Activated T-helper 17 cell treated with anti-CD3 and anti-CD28 coated beads, Interleukin-2, amount 50 U/mL, for 72 hours (primary cell): ENCODE measurements around the gene ZNF800. TPM values are rescaled to one million over a fixed set of nuclear protein-coding genes. Genes with fewer than 3 reads are reported as not detected.

Source experiments
- ATAC-seq: fragments of 150-1000 bp; cut with Tn5 transposase; replicated peaks from 2 replicates; pipeline ENCODE4 v1.10.0; 2021; ENCODE audit warnings: mild to moderate bottlenecking, moderate library complexity
- H3K27ac Mint-ChIP-seq: one replicate; pipeline ENCODE4 v1.8.0; 2022; ENCODE audit warnings: mixed read lengths
- H3K27me3 Mint-ChIP-seq: one replicate; pipeline ENCODE4 v1.8.0; 2022; ENCODE audit warnings: mixed read lengths
- H3K36me3 Mint-ChIP-seq: one replicate; pipeline ENCODE4 v1.8.0; 2022; ENCODE audit warnings: low read depth, mild to moderate bottlenecking, mixed read lengths
- H3K4me1 Mint-ChIP-seq: one replicate; pipeline ENCODE4 v1.8.0; 2022; ENCODE audit warnings: mixed read lengths
- H3K4me3 Mint-ChIP-seq: one replicate; pipeline ENCODE4 v1.8.0; 2022; ENCODE audit warnings: mild to moderate bottlenecking, mixed read lengths
- H3K9me3 Mint-ChIP-seq: one replicate; pipeline ENCODE4 v1.8.0; 2022; ENCODE audit warnings: mixed read lengths
- total RNA-seq, 2 donors: library from RNA; stranded (reverse); gene quantifications; one replicate each; pipeline ENCODE4 v1.2.3, GENCODE V29; 2022

ZNF800 gene
- total RNA-seq, 2 donors from 2014 or later, result 34.8 to 37.1 TPM

- peaks cover 52% of the 10 kb centered on the region for H3K4me1 Mint-ChIP-seq
- no peaks in the 10 kb centered on the region for H3K9me3 Mint-ChIP-seq
- ATAC-seq, result no peak
- peak overlapping the region; percentile 43 for H3K4me3 Mint-ChIP-seq
- peak overlapping the region; percentile 74 for H3K27ac Mint-ChIP-seq
- no peaks in the 10 kb centered on the region for H3K27me3 Mint-ChIP-seq
- H3K36me3 Mint-ChIP-seq, result peaks cover 89% of the 10 kb centered on the region
These were observed 12.9 kb downstream of the ZNF800 start for GRCh38 chr7:127379642-127380041.

GRCh38 chr7:127378537-127378936 lies 14.0 kb downstream of the ZNF800 start:
- Mint-ChIP-seq H3K4me3 (no peak overlapping the region), H3K27ac (peak overlapping the region; percentile 74), H3K27me3 (no peaks in the 10 kb centered on the region), H3K9me3 (no peaks in the 10 kb centered on the region), H3K36me3 (peaks cover 93% of the 10 kb centered on the region), H3K4me1 (peaks cover 55% of the 10 kb centered on the region)
- ATAC-seq, result no peak

GRCh38 chr7:127377425-127377824 lies 15.1 kb downstream of the ZNF800 start:
- peaks cover 93% of the 10 kb centered on the region for H3K36me3 Mint-ChIP-seq
- H3K4me1 Mint-ChIP-seq, result peaks cover 47% of the 10 kb centered on the region
- ATAC-seq, result no peak
- no peak overlapping the region for H3K27ac Mint-ChIP-seq
- H3K9me3 Mint-ChIP-seq, result no peaks in the 10 kb centered on the region
- no peak overlapping the region for H3K4me3 Mint-ChIP-seq
- H3K27me3 Mint-ChIP-seq, result no peaks in the 10 kb centered on the region

GRCh38 chr7:127375631-127376030 lies 16.9 kb downstream of the ZNF800 start:
- H3K27ac Mint-ChIP-seq, result no peak overlapping the region
- peaks cover 37% of the 10 kb centered on the region for H3K4me1 Mint-ChIP-seq
- peaks cover 94% of the 10 kb centered on the region for H3K36me3 Mint-ChIP-seq
- H3K4me3 Mint-ChIP-seq, result no peak overlapping the region
- no peaks in the 10 kb centered on the region for H3K27me3 Mint-ChIP-seq
- ATAC-seq, result peak; percentile 99
- H3K9me3 Mint-ChIP-seq, result no peaks in the 10 kb centered on the region

- no peaks in the 10 kb centered on the region for H3K9me3 Mint-ChIP-seq
- H3K4me3 Mint-ChIP-seq, result no peak overlapping the region
- H3K27me3 Mint-ChIP-seq, result no peaks in the 10 kb centered on the region
- ATAC-seq, result no peak
- H3K4me1 Mint-ChIP-seq, result peaks cover 22% of the 10 kb centered on the region
- peaks cover 22% of the 10 kb centered on the region for H3K36me3 Mint-ChIP-seq
- H3K27ac Mint-ChIP-seq, result no peak overlapping the region
These were observed 24.8 kb downstream of the ZNF800 start for GRCh38 chr7:127367679-127368078.

- H3K27ac Mint-ChIP-seq, result peak overlapping the region; percentile 1
These were observed 25.8 kb downstream of the ZNF800 start for GRCh38 chr7:127366680-127367079.

GRCh38 chr7:127365957-127366315 lies 26.6 kb downstream of the ZNF800 start:
- H3K27me3 Mint-ChIP-seq, result no peaks in the 10 kb centered on the region
- peaks cover 22% of the 10 kb centered on the region for H3K4me1 Mint-ChIP-seq
- ATAC-seq, result no peak
- no peak overlapping the region for H3K4me3 Mint-ChIP-seq
- no peaks in the 10 kb centered on the region for H3K9me3 Mint-ChIP-seq
- peaks cover 8% of the 10 kb centered on the region for H3K36me3 Mint-ChIP-seq
- H3K27ac Mint-ChIP-seq, result no peak overlapping the region

More at GRCh38 chr7:127366680-127367079, 25.8 kb downstream of the ZNF800 start:
- no peak for ATAC-seq
- H3K4me1 Mint-ChIP-seq, result peaks cover 22% of the 10 kb centered on the region
- no peaks in the 10 kb centered on the region for H3K9me3 Mint-ChIP-seq
- H3K27me3 Mint-ChIP-seq, result no peaks in the 10 kb centered on the region
- H3K36me3 Mint-ChIP-seq, result peaks cover 12% of the 10 kb centered on the region
- no peak overlapping the region for H3K4me3 Mint-ChIP-seq

- no peak for ATAC-seq
- peaks cover 22% of the 10 kb centered on the region for H3K4me1 Mint-ChIP-seq
These were observed 27.1 kb downstream of the ZNF800 start for GRCh38 chr7:127365164-127365956.

GRCh38 chr7:127362364-127363027 lies 30.0 kb downstream of the ZNF800 start:
- H3K4me3 Mint-ChIP-seq, result no peak overlapping the region
- no peak for ATAC-seq
- no peaks in the 10 kb centered on the region for H3K9me3 Mint-ChIP-seq
- no peaks in the 10 kb centered on the region for H3K27me3 Mint-ChIP-seq
- H3K36me3 Mint-ChIP-seq, result peaks cover 29% of the 10 kb centered on the region
- H3K4me1 Mint-ChIP-seq, result peaks cover 12% of the 10 kb centered on the region
- no peak overlapping the region for H3K27ac Mint-ChIP-seq

More at GRCh38 chr7:127365164-127365956, 27.1 kb downstream of the ZNF800 start:
- Mint-ChIP-seq H3K36me3 (peaks cover 9% of the 10 kb centered on the region), H3K27me3 (no peaks in the 10 kb centered on the region), H3K27ac (no peak overlapping the region), H3K9me3 (no peaks in the 10 kb centered on the region), H3K4me3 (no peak overlapping the region)

GRCh38 chr7:127361736-127362135 lies 30.8 kb downstream of the ZNF800 start:
- H3K4me3 Mint-ChIP-seq, result no peak overlapping the region
- H3K9me3 Mint-ChIP-seq, result no peaks in the 10 kb centered on the region
- no peak overlapping the region for H3K27ac Mint-ChIP-seq
- H3K36me3 Mint-ChIP-seq, result peaks cover 36% of the 10 kb centered on the region
- H3K27me3 Mint-ChIP-seq, result no peaks in the 10 kb centered on the region
- no peak for ATAC-seq
- H3K4me1 Mint-ChIP-seq, result peaks cover 10% of the 10 kb centered on the region

GRCh38 chr7:127359011-127359410 lies 33.5 kb downstream of the ZNF800 start:
- Mint-ChIP-seq H3K27me3 (no peaks in the 10 kb centered on the region), H3K4me1 (peaks cover 6% of the 10 kb centered on the region), H3K9me3 (no peaks in the 10 kb centered on the region), H3K4me3 (no peak overlapping the region), H3K36me3 (peaks cover 62% of the 10 kb centered on the region), H3K27ac (no peak overlapping the region)
- no peak for ATAC-seq

GRCh38 chr7:127353897-127354296 lies 38.6 kb downstream of the ZNF800 start:
- no peaks in the 10 kb centered on the region for H3K27me3 Mint-ChIP-seq
- no peak overlapping the region for H3K27ac Mint-ChIP-seq
- H3K4me3 Mint-ChIP-seq, result no peak overlapping the region
- H3K4me1 Mint-ChIP-seq, result peaks cover 20% of the 10 kb centered on the region
- no peaks in the 10 kb centered on the region for H3K9me3 Mint-ChIP-seq
- ATAC-seq, result no peak
- peaks cover 52% of the 10 kb centered on the region for H3K36me3 Mint-ChIP-seq

- Mint-ChIP-seq H3K9me3 (no peaks in the 10 kb centered on the region), H3K27me3 (no peaks in the 10 kb centered on the region)
- no peak for ATAC-seq
These were observed 41.9 kb downstream of the ZNF800 start for GRCh38 chr7:127350586-127350985.

GRCh38 chr7:127349881-127350280 lies 42.6 kb downstream of the ZNF800 start:
- peaks cover 20% of the 10 kb centered on the region for H3K4me1 Mint-ChIP-seq
- no peak overlapping the region for H3K4me3 Mint-ChIP-seq
- no peaks in the 10 kb centered on the region for H3K27me3 Mint-ChIP-seq
- no peaks in the 10 kb centered on the region for H3K9me3 Mint-ChIP-seq
- peaks cover 16% of the 10 kb centered on the region for H3K36me3 Mint-ChIP-seq
- ATAC-seq, result no peak
- no peak overlapping the region for H3K27ac Mint-ChIP-seq

More at GRCh38 chr7:127350586-127350985, 41.9 kb downstream of the ZNF800 start:
- Mint-ChIP-seq H3K36me3 (peaks cover 23% of the 10 kb centered on the region), H3K27ac (no peak overlapping the region), H3K4me1 (peaks cover 26% of the 10 kb centered on the region), H3K4me3 (no peak overlapping the region)

- Mint-ChIP-seq H3K9me3 (no peaks in the 10 kb centered on the region), H3K36me3 (peaks cover 8% of the 10 kb centered on the region), H3K4me3 (peak overlapping the region; percentile 68), H3K27ac (no peak overlapping the region), H3K4me1 (peaks cover 20% of the 10 kb centered on the region), H3K27me3 (no peaks in the 10 kb centered on the region)
- no peak for ATAC-seq
These were observed 44.3 kb downstream of the ZNF800 start for GRCh38 chr7:127348247-127348631.
